GM20000 (cell line): ENCODE measurements around the gene BLOC1S3.

Experiments
- DNase-seq: peaks from one replicate; pipeline ENCODE4 v3.0.0; 2012; ENCODE audit warnings: low spot score
- TF ChIP-seq, protein P1 (sequence below): IDR thresholded peaks from 2 replicates; pipeline ENCODE4 v1.5.1; 2012; ENCODE audit warnings: mild to moderate bottlenecking, control low read depth; ENCODE audit errors: extremely low read depth, missing control alignments

BLOC1S3 gene

GRCh38 chr19:45179072-45179891 lies 698 bp downstream of the BLOC1S3 start:
- peak; percentile 49 for DNase-seq
- TF ChIP-seq, protein P1, sequence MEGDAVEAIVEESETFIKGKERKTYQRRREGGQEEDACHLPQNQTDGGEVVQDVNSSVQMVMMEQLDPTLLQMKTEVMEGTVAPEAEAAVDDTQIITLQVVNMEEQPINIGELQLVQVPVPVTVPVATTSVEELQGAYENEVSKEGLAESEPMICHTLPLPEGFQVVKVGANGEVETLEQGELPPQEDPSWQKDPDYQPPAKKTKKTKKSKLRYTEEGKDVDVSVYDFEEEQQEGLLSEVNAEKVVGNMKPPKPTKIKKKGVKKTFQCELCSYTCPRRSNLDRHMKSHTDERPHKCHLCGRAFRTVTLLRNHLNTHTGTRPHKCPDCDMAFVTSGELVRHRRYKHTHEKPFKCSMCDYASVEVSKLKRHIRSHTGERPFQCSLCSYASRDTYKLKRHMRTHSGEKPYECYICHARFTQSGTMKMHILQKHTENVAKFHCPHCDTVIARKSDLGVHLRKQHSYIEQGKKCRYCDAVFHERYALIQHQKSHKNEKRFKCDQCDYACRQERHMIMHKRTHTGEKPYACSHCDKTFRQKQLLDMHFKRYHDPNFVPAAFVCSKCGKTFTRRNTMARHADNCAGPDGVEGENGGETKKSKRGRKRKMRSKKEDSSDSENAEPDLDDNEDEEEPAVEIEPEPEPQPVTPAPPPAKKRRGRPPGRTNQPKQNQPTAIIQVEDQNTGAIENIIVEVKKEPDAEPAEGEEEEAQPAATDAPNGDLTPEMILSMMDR: no peak

DNA sequence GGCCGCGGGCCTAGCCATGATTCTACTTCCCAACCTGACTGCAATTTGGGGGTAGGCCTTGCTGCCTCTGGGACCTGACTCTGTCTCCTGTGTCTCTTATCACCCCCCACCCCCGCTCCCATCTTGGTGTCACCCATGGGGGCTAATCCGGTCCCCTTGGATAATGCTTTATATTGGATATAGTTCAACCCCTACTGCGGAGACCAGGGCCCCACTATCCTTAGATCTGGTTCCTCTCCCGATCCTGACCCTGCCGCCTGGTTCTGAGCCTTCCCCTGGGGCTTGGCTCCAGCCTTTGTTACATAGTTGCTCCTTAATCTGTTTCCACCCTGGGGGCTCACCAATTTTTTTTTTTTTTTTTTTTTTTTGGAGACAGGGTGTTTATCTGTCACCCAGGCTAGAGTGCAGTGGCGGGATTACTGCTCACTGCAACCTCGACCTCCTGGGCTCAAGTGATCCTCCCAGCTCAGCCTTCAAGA lies 1.3 kb downstream of the BLOC1S3 start:
- TF ChIP-seq, protein P1: no peak
- no peak for DNase-seq

- DNase-seq: no peak
- TF ChIP-seq, protein P1: no peak
Observed at GRCh38 chr19:45180936-45181335, 2.4 kb downstream of the BLOC1S3 start.

DNA sequence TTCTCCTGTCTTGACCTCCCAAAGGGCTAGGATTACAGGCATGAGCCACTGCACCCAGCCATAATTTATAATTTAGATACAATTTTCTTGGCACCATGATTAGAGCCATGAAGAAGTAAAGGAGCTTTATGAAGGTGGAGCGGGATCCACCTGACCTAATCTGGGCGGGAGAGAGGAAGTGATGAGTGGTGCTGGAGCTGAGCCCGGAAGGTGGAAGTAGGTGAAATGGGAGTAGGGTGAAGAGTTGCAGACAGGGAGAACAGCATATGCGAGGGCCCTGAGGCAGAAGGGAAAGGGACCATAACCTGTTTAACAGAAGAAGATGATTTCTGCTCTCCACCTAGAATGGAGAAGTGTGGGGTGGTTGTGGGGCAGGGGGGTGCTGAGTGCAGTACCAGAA lies 4.2 kb downstream of the BLOC1S3 start:
- TF ChIP-seq, protein P1: no peak

DNA sequence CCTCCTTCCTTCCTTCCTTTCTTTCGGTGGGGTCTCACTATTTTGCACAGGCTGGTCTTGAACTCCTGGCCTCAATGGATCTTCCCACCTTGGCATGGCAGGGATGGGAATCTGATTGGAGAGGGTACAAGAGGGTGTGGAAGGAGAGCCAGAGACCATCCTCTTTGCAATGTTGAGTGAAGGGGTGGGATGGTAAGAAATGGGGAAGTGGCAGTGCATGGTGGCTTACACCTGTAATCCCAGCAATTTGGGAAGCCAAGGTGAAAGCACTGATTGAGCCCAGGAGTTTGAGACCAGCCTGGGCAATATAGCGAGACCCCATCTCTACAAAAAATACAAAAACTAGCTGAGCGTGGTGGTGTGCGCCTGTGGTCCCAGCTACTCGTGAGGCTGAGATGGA lies 5.5 kb downstream of the BLOC1S3 start:
- DNase-seq: no peak
- TF ChIP-seq, protein P1: no peak

More for the DNA sequence above, 4.2 kb downstream of the BLOC1S3 start:
- no peak for DNase-seq

DNA sequence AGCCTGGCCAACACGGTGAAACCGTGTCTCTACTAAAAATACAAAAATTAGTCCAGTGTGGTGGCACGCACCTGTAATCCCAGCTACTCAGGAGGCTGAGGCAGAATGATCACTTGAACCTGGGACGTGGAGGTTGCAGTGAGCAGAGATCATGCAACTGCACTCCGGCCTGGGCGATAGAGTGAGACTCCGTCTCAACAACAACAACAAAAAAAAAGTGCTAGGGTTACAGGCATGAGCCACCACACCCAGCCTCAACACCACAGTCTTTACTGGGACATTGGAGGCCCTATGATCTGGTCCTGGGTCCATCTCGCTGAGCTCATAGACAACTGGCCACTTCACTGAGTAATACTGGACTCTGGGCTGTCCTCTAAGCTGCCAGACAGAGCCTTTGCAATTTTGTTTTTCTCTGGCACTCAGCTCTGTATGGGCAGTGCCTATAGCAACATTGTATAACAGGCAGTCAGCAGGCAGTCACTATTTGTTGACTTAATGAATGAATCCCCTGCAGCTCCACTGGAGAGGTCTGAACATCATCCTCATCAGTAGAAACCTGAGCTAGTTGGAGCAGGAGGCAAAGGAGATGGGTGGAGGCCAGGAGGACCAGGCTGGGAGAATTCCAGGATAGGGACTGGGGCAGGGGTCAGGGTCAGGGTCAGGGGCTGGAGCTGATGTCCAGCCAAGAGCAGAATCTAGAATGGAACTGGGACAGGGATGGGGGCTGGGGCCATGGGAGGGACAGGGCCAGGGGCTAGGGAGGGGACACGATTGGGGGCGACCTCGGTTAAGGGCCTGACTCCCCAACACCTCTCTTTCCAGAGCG lies 8.1 kb downstream of the BLOC1S3 start:
- TF ChIP-seq, protein P1: no peak
- DNase-seq: no peak
